Panc1 (cell line): Measurements from ENCODE around the gene RENBP.

ENCODE experiments used
- POLR2AphosphoS5 ChIP-seq: IDR thresholded peaks from 2 replicates; pipeline ENCODE4 v1.6.1; 2012; ENCODE audit warnings: mild to moderate bottlenecking, low read depth, low read length, moderate library complexity
- SIN3A ChIP-seq: IDR thresholded peaks from 2 replicates; pipeline ENCODE4 v1.6.1; 2012; ENCODE audit warnings: low read depth, mild to moderate bottlenecking, low read length, moderate library complexity, borderline replicate concordance; ENCODE audit not compliant: insufficient read depth
- TCF7L2 ChIP-seq: IDR thresholded peaks from 2 replicates; pipeline ENCODE4 v1.6.1; 2011; ENCODE audit warnings: mild to moderate bottlenecking, low read depth, low read length, inconsistent platforms
- TF ChIP-seq, protein P1 (sequence below): fragments of 450-650 bp; IDR thresholded peaks from 2 replicates; pipeline ENCODE4 v1.5.1; 2017; ENCODE audit warnings: mild to moderate bottlenecking
- TF ChIP-seq, protein P2 (sequence below), 2 experiments: IDR thresholded peaks; 2 replicates each; pipeline ENCODE4 v1.6.1; 2011 to 2012; ENCODE audit warnings: low read depth in 2 of 2, control low read depth in 1 of 2, low read length in 1 of 2, mild to moderate bottlenecking in 1 of 2, moderate library complexity in 1 of 2; ENCODE audit not compliant: insufficient read depth in 1 of 2

GRCh38 chrX:153901753-153902140, 42.7 kb downstream of the RENBP start:
- TF ChIP-seq TCF7L2 (no peak), POLR2AphosphoS5 (no peak), SIN3A (no peak)
- TF ChIP-seq, protein P1, sequence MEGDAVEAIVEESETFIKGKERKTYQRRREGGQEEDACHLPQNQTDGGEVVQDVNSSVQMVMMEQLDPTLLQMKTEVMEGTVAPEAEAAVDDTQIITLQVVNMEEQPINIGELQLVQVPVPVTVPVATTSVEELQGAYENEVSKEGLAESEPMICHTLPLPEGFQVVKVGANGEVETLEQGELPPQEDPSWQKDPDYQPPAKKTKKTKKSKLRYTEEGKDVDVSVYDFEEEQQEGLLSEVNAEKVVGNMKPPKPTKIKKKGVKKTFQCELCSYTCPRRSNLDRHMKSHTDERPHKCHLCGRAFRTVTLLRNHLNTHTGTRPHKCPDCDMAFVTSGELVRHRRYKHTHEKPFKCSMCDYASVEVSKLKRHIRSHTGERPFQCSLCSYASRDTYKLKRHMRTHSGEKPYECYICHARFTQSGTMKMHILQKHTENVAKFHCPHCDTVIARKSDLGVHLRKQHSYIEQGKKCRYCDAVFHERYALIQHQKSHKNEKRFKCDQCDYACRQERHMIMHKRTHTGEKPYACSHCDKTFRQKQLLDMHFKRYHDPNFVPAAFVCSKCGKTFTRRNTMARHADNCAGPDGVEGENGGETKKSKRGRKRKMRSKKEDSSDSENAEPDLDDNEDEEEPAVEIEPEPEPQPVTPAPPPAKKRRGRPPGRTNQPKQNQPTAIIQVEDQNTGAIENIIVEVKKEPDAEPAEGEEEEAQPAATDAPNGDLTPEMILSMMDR = no peak
- TF ChIP-seq, protein P2, sequence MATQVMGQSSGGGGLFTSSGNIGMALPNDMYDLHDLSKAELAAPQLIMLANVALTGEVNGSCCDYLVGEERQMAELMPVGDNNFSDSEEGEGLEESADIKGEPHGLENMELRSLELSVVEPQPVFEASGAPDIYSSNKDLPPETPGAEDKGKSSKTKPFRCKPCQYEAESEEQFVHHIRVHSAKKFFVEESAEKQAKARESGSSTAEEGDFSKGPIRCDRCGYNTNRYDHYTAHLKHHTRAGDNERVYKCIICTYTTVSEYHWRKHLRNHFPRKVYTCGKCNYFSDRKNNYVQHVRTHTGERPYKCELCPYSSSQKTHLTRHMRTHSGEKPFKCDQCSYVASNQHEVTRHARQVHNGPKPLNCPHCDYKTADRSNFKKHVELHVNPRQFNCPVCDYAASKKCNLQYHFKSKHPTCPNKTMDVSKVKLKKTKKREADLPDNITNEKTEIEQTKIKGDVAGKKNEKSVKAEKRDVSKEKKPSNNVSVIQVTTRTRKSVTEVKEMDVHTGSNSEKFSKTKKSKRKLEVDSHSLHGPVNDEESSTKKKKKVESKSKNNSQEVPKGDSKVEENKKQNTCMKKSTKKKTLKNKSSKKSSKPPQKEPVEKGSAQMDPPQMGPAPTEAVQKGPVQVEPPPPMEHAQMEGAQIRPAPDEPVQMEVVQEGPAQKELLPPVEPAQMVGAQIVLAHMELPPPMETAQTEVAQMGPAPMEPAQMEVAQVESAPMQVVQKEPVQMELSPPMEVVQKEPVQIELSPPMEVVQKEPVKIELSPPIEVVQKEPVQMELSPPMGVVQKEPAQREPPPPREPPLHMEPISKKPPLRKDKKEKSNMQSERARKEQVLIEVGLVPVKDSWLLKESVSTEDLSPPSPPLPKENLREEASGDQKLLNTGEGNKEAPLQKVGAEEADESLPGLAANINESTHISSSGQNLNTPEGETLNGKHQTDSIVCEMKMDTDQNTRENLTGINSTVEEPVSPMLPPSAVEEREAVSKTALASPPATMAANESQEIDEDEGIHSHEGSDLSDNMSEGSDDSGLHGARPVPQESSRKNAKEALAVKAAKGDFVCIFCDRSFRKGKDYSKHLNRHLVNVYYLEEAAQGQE (IDR thresholded peaks at IDR 0.05; ENCODE audit: insufficient read depth in 1 of 2, low read depth in 2 of 2, low read length in 1 of 2) = no peak
